K562 (cell line): ENCODE results near the gene MYO1H. TPM values are rescaled to one million over a fixed set of nuclear protein-coding genes. Genes with fewer than 3 reads are reported as not detected.

Source experiments
- CREB5 ChIP-seq: fragments of 250-450 bp; sonication (Bioruptor Pico); IDR thresholded peaks from 2 replicates; pipeline ENCODE4 v1.5.0; 2020; ENCODE audit warnings: mild to moderate bottlenecking
- EWSR1 ChIP-seq: fragments of 450-650 bp; IDR thresholded peaks from 2 replicates; pipeline ENCODE4 v1.6.1; 2018; ENCODE audit warnings: borderline replicate concordance, mild to moderate bottlenecking, low read depth, moderate library complexity; ENCODE audit not compliant: partially characterized antibody
- GATA2 ChIP-seq: sonication (generic); formaldehyde crosslinking; IDR thresholded peaks from 2 replicates; pipeline ENCODE4 v1.4.0; 2020; ENCODE audit warnings: mild to moderate bottlenecking, missing genetic modification reagents
- HSF4 ChIP-seq: fragments of 250-450 bp; sonication (Bioruptor Pico); IDR thresholded peaks from 2 replicates; pipeline ENCODE4 v2.1.2; 2022; ENCODE audit warnings: mild to moderate bottlenecking, moderate library complexity, borderline replicate concordance
- NONO ChIP-seq, 2 experiments: fragments of 200-400 bp in 1 of 2; fragments of 450-650 bp in 1 of 2; formaldehyde crosslinking in 1 of 2; IDR thresholded peaks; 2 replicates each; pipeline ENCODE4 v1.6.1; 2017; ENCODE audit warnings: low read depth in 2 of 2, mild to moderate bottlenecking in 2 of 2, moderate library complexity in 2 of 2, low read length in 1 of 2
- POLR3A ChIP-seq: IDR thresholded peaks from 2 replicates; pipeline ENCODE4 v1.6.1; 2011; ENCODE audit warnings: borderline replicate concordance, mild to moderate bottlenecking, moderate library complexity; ENCODE audit not compliant: insufficient read length, insufficient read depth; ENCODE audit errors: extremely low read depth
- SMAD3 ChIP-seq: fragments of 450-650 bp; formaldehyde crosslinking; conservative IDR thresholded peaks from 2 replicates; pipeline ENCODE4 v1.4.0; 2020; ENCODE audit warnings: mild to moderate bottlenecking
- TAF15 ChIP-seq: fragments of 200-400 bp; formaldehyde crosslinking; IDR thresholded peaks from 2 replicates; pipeline ENCODE4 v1.6.1; 2017; ENCODE audit warnings: mild to moderate bottlenecking, low read depth, low read length, moderate library complexity
- TBL1XR1 ChIP-seq, 2 experiments: IDR thresholded peaks; 2 replicates each; pipeline ENCODE4 v1.6.1; 2012; ENCODE audit warnings: improper control_type of control experiment in 2 of 2, low read length in 2 of 2, mild to moderate bottlenecking in 1 of 2
- ZKSCAN3 ChIP-seq: fragments of 250-450 bp; sonication (Bioruptor Pico); IDR thresholded peaks from 2 replicates; pipeline ENCODE4 v1.4.0; 2020
- ZNF146 ChIP-seq: IDR thresholded peaks from one replicate; pipeline ENCODE4 v1.6.1; 2018; ENCODE audit warnings: missing compliant biosample characterization; ENCODE audit not compliant: unreplicated experiment
- ZNF384 ChIP-seq: IDR thresholded peaks from 2 replicates; pipeline ENCODE4 v1.6.1; 2012; ENCODE audit warnings: low read depth, low read length, improper control_type of control experiment
- ZNF696 ChIP-seq: fragments of 250-450 bp; sonication (Bioruptor Pico); conservative IDR thresholded peaks from 2 replicates; pipeline ENCODE4 v1.4.0; 2020; ENCODE audit warnings: mild to moderate bottlenecking, moderate library complexity
- polyA plus RNA-seq, 8 experiments: library from polyadenylated mRNA; depleted of rRNA in 4 of 8; stranded (reverse) in 5 of 8; unstranded in 3 of 8; fragments of >200 nt; fragmentation: Nextera tagmentation in 2 of 8; fragmentation: Illumina TruSeq in 1 of 8; extraction: Ambion mirVana in 2 of 8; extraction: Trizol in 1 of 8; gene quantifications; 2 replicates each; pipeline versions ENCODE4 v1.2.1 to v1.2.3, GENCODE V29; 2011 to 2014; ENCODE audit warnings: inconsistent platforms in 1 of 8, missing spikeins in 1 of 8
- total RNA-seq, 7 experiments: library from RNA; depleted of rRNA in 6 of 7; stranded (reverse); fragments of >200 nt in 6 of 7; fragmentation: Illumina TruSeq in 2 of 7; extraction: Trizol in 2 of 7; gene quantifications; 2 replicates each; pipeline versions ENCODE4 v1.2.1 to v1.2.3, GENCODE V29; 2011 to 2021; ENCODE audit warnings: low replicate concordance in 1 of 7
- TF ChIP-seq, protein P1 (sequence below): fragments of 450-650 bp; formaldehyde crosslinking; conservative IDR thresholded peaks from 2 replicates; pipeline ENCODE4 v1.4.0; 2022; ENCODE audit warnings: mild to moderate bottlenecking, missing genetic modification characterization
- TF ChIP-seq, protein P2 (sequence below): fragments of 250-450 bp; sonication (Bioruptor Pico); IDR thresholded peaks from 2 replicates; pipeline ENCODE4 v1.4.0; 2020
- TF ChIP-seq, protein P3 (sequence below): sonication (generic); formaldehyde crosslinking; IDR thresholded peaks from 2 replicates; pipeline ENCODE4 v1.8.0; 2022; ENCODE audit warnings: missing genetic modification reagents, mild to moderate bottlenecking, borderline replicate concordance

Gene MYO1H
- total and polyA plus RNA-seq, 9 of the 15 experiments (the other 6 are each of a cell fraction or from before 2014, with no cell fraction given) = not detected

DNA sequence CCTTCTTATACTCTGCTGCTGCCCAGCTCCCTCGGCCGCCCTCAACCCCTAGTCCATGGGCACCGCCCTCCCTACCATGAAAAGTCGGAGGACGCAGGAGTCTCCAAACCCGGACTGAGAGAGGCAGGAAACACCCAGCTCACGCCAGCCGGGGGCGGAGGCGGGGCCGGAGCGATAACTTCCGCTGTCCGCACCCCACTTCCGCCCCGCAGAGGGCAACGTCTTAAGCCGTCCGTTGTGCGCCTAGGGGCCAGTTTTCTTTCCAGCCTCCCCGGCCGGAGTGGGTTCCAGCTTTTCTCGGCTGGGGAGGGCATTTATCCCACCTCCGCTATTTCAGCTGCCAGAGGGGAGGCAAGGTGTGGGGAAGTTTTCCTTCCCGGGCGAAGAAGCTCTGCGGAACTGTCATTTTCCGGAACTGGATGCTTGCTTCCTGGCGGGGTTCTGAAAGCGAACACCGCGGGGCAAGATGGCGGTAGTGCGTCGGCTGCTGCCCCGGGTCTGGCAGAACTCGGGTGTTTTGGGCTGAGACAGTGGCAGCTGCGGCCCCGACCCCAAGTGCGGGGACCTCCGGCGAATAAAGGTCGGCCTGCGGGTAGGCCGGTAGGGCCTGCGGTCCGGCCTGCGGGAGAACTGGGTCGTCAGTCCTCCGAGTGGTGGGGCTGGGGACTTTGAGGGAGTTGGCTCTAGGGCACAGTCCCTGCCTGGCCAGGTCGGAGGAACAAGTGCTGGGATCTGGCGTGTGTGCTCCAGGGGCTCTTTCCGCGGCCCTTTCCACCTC is 129.7 kb downstream of the MYO1H start, which contains the start of the genes KCTD10 and UBE3B (continued):
- TF ChIP-seq HSF4 = no peak
- TF ChIP-seq, protein P1, sequence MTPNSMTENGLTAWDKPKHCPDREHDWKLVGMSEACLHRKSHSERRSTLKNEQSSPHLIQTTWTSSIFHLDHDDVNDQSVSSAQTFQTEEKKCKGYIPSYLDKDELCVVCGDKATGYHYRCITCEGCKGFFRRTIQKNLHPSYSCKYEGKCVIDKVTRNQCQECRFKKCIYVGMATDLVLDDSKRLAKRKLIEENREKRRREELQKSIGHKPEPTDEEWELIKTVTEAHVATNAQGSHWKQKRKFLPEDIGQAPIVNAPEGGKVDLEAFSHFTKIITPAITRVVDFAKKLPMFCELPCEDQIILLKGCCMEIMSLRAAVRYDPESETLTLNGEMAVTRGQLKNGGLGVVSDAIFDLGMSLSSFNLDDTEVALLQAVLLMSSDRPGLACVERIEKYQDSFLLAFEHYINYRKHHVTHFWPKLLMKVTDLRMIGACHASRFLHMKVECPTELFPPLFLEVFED = peak; percentile 68; the same call in 1 of the 2 replicates
- no peak for TF ChIP-seq EWSR1
- TF ChIP-seq ZKSCAN3 (CRISPR knock-in tag) = no peak
- TF ChIP-seq ZNF146 (CRISPR knock-in tag) = no peak
- no peak for TF ChIP-seq TAF15
- TF ChIP-seq SMAD3 (CRISPR knock-in tag) = 0 out of 2 replicates have a peak, but pooled peaks have one; percentile 60
- no peak for TF ChIP-seq CREB5 (CRISPR knock-in tag)
- TF ChIP-seq, protein P2, sequence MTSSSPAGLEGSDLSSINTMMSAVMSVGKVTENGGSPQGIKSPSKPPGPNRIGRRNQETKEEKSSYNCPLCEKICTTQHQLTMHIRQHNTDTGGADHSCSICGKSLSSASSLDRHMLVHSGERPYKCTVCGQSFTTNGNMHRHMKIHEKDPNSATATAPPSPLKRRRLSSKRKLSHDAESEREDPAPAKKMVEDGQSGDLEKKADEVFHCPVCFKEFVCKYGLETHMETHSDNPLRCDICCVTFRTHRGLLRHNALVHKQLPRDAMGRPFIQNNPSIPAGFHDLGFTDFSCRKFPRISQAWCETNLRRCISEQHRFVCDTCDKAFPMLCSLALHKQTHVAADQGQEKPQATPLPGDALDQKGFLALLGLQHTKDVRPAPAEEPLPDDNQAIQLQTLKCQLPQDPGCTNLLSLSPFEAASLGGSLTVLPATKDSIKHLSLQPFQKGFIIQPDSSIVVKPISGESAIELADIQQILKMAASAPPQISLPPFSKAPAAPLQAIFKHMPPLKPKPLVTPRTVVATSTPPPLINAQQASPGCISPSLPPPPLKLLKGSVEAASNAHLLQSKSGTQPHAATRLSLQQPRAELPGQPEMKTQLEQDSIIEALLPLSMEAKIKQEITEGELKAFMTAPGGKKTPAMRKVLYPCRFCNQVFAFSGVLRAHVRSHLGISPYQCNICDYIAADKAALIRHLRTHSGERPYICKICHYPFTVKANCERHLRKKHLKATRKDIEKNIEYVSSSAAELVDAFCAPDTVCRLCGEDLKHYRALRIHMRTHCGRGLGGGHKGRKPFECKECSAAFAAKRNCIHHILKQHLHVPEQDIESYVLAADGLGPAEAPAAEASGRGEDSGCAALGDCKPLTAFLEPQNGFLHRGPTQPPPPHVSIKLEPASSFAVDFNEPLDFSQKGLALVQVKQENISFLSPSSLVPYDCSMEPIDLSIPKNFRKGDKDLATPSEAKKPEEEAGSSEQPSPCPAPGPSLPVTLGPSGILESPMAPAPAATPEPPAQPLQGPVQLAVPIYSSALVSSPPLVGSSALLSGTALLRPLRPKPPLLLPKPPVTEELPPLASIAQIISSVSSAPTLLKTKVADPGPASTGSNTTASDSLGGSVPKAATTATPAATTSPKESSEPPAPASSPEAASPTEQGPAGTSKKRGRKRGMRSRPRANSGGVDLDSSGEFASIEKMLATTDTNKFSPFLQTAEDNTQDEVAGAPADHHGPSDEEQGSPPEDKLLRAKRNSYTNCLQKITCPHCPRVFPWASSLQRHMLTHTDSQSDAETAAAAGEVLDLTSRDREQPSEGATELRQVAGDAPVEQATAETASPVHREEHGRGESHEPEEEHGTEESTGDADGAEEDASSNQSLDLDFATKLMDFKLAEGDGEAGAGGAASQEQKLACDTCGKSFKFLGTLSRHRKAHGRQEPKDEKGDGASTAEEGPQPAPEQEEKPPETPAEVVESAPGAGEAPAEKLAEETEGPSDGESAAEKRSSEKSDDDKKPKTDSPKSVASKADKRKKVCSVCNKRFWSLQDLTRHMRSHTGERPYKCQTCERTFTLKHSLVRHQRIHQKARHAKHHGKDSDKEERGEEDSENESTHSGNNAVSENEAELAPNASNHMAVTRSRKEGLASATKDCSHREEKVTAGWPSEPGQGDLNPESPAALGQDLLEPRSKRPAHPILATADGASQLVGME (CRISPR knock-in tag) = peak; percentile 93
- TF ChIP-seq ZNF696 (CRISPR knock-in tag) = no peak
- TF ChIP-seq NONO (IDR thresholded peaks at IDR 0.05; ENCODE audit: low read depth in 2 of 2, low read length in 1 of 2) = 0 out of 4 replicates have a peak, but pooled peaks of 1 of the 2 experiments have one; percentile 10
- TF ChIP-seq GATA2 (CRISPR knock-in tag) = no peak
- TF ChIP-seq, protein P3, sequence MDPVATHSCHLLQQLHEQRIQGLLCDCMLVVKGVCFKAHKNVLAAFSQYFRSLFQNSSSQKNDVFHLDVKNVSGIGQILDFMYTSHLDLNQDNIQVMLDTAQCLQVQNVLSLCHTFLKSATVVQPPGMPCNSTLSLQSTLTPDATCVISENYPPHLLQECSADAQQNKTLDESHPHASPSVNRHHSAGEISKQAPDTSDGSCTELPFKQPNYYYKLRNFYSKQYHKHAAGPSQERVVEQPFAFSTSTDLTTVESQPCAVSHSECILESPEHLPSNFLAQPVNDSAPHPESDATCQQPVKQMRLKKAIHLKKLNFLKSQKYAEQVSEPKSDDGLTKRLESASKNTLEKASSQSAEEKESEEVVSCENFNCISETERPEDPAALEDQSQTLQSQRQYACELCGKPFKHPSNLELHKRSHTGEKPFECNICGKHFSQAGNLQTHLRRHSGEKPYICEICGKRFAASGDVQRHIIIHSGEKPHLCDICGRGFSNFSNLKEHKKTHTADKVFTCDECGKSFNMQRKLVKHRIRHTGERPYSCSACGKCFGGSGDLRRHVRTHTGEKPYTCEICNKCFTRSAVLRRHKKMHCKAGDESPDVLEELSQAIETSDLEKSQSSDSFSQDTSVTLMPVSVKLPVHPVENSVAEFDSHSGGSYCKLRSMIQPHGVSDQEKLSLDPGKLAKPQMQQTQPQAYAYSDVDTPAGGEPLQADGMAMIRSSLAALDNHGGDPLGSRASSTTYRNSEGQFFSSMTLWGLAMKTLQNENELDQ (CRISPR knock-in tag) = no peak
- no peak for TF ChIP-seq POLR3A
- TF ChIP-seq TBL1XR1 (IDR thresholded peaks at IDR 0.05; ENCODE audit: low read length in 2 of 2) = no peak
- TF ChIP-seq ZNF384 = no peak
